ENCODE data around the gene XBP1. TPM values are rescaled to one million over a fixed set of nuclear protein-coding genes. Genes with fewer than 3 reads are reported as not detected.

XBP1 gene
- total and polyA plus RNA-seq, 2 of the 8 experiments (the other 6 are each of a cell fraction or from before 2014, with no cell fraction given) = 99.8 to 131 TPM

- peaks cover 5% of the 10 kb centered on the region; the same call in 1 of the 2 replicates for H3K23me2 ChIP-seq (ENCODE audit: low read depth, low read length)
- no peak for TF ChIP-seq SIX5 (IDR thresholded peaks at IDR 0.05; ENCODE audit: low read depth, low read length)
- TF ChIP-seq CBX8 (IDR thresholded peaks at IDR 0.05; ENCODE audit: borderline replicate concordance, low read depth, low read length) = no peak
- no peak for TF ChIP-seq USF2 (IDR thresholded peaks at IDR 0.05; ENCODE audit: low read length)
- no peak for TF ChIP-seq CREB1 (IDR thresholded peaks at IDR 0.05)
- TF ChIP-seq POLR2AphosphoS5 (IDR thresholded peaks at IDR 0.05; ENCODE audit: low read depth, low read length) = no peak
- no peak for TF ChIP-seq POU5F1 (IDR thresholded peaks at IDR 0.05; ENCODE audit: low read depth, low read length)
- no peak for TF ChIP-seq CTBP2 (IDR thresholded peaks at IDR 0.05; ENCODE audit: borderline replicate concordance, insufficient read depth, insufficient read length, low read length)
- no peak for TF ChIP-seq RNF2 (IDR thresholded peaks at IDR 0.05; ENCODE audit: borderline replicate concordance, low read depth, low read length, missing control alignments, poor library complexity, severe bottlenecking)
- no peak for TF ChIP-seq SP2 (IDR thresholded peaks at IDR 0.05; ENCODE audit: low read length)
- no peak for TF ChIP-seq SAP30 (IDR thresholded peaks at IDR 0.05; ENCODE audit: insufficient read depth, insufficient replicate concordance, low read length)
- TF ChIP-seq EP300 (IDR thresholded peaks at IDR 0.05; ENCODE audit: borderline replicate concordance in 1 of 2, low read depth in 2 of 2, low read length in 2 of 2) = no peak
- no peak for TF ChIP-seq ZNF274 (IDR thresholded peaks at IDR 0.05; ENCODE audit: borderline replicate concordance, extremely low read depth, low read length)
- TF ChIP-seq YY1 (IDR thresholded peaks at IDR 0.05; ENCODE audit: low read depth, low read length) = no peak
- no peak overlapping the region for H4K5ac ChIP-seq (ENCODE audit: insufficient read length, low read depth, low read length)
- ChIA-PET CTCF (ENCODE audit: partially characterized antibody) (interaction anchor here (0.6 to 5.0 kb wide), 18 partner anchors 11 to 229 kb away, joined by 3 to 64 read pairs (median 4); no protein-coding TSS in a partner anchor), POLR2A (ENCODE audit: partially characterized antibody) (interaction anchor here (0.6 to 5.0 kb wide), 2 partner anchors 30 to 82 kb away, joined by 3 to 27 read pairs; partner anchors contain the start of gene XBP1)
- H2BK15ac ChIP-seq (ENCODE audit: low read length) = no peak overlapping the region
- H3K14ac ChIP-seq (ENCODE audit: insufficient read length) = no peak overlapping the region
- no peak overlapping the region for H3K56ac ChIP-seq (replicated peaks; ENCODE audit: insufficient read length, low read depth, low read length)
- no peak overlapping the region for H3K9ac ChIP-seq (replicated peaks in 1 of 4; ENCODE audit: extremely low read depth in 1 of 4, low read depth in 3 of 4, low read length in 3 of 4)
- no peak overlapping the region for H3K23ac ChIP-seq (ENCODE audit: insufficient read length)
- no peak overlapping the region for H4K8ac ChIP-seq (ENCODE audit: extremely low read depth, insufficient read depth, low read length)
- DNase-seq (ENCODE audit: low read depth in 1 of 2, low spot score in 2 of 2) = no peak
- no peak overlapping the region for H3K27ac ChIP-seq (ENCODE audit: low read depth, low read length)
- no peak overlapping the region for H3K18ac ChIP-seq (ENCODE audit: extremely low read depth, low read length)
- no peaks in the 10 kb centered on the region; a peak in 1 of 7 replicates for H3K4me1 ChIP-seq (replicated peaks in 1 of 4; ENCODE audit: control insufficient read depth in 3 of 4, insufficient read depth in 4 of 4, low read length in 3 of 4)
- H2BK20ac ChIP-seq (ENCODE audit: low read length) = no peak overlapping the region
- no peaks in the 10 kb centered on the region for H3K27me3 ChIP-seq (replicated peaks in 1 of 4; ENCODE audit: control insufficient read depth in 3 of 4, extremely low read depth in 1 of 4, insufficient read depth in 3 of 4, low read length in 3 of 4)
- H3K79me1 ChIP-seq (ENCODE audit: low read depth, low read length) = no peaks in the 10 kb centered on the region
- no peak overlapping the region for H3K4me2 ChIP-seq (ENCODE audit: insufficient read depth in 1 of 2, low read depth in 2 of 2, low read length in 2 of 2)
- no peaks in the 10 kb centered on the region for H4K20me1 ChIP-seq (replicated peaks in 1 of 2; ENCODE audit: control insufficient read depth in 1 of 2, insufficient read depth in 2 of 2, low read length in 2 of 2)
- FAIRE-seq = no peak
- H2BK120ac ChIP-seq (replicated peaks; ENCODE audit: low read depth, low read length) = no peak overlapping the region
- no peak overlapping the region for H4K91ac ChIP-seq (replicated peaks; ENCODE audit: insufficient read length, low read length)
- no peak overlapping the region for H2BK5ac ChIP-seq (ENCODE audit: low read depth, low read length)
- H2AFZ ChIP-seq (ENCODE audit: low read length) = no peak overlapping the region
- WGBS, 2 experiments (ENCODE audit: extremely low coverage in 1 of 2, insufficient coverage in 1 of 2, insufficient read length in 1 of 2, insufficient replicate concordance in 2 of 2, low coverage in 1 of 2, low lambda C conversion rate in 2 of 2, missing lambda C conversion rate in 1 of 2) = 96% methylated on average over 3 of the region's 3 CpGs; no CpG with 5 or more reads in 1 of the 2 experiments
- no peaks in the 10 kb centered on the region for H3K9me3 ChIP-seq (ENCODE audit: insufficient read depth in 2 of 2, low read depth in 1 of 2, low read length in 1 of 2)
- H3K4me3 ChIP-seq (ENCODE audit: extremely low read depth in 1 of 4, insufficient read depth in 2 of 4, low read depth in 3 of 4, low read length in 4 of 4) = no peak overlapping the region
- H3K36me3 ChIP-seq (ENCODE audit: control insufficient read depth in 2 of 4, insufficient read depth in 4 of 4, low read length in 3 of 4) = no peaks in the 10 kb centered on the region
- no peaks in the 10 kb centered on the region for H3K79me2 ChIP-seq (ENCODE audit: control insufficient read depth in 1 of 2, insufficient read depth in 2 of 2, low read length in 2 of 2)
- no peak overlapping the region for H2AK5ac ChIP-seq (ENCODE audit: low read depth, low read length)
- no peak overlapping the region for H3K4ac ChIP-seq (replicated peaks; ENCODE audit: insufficient read length, low read depth, low read length)
- H2BK12ac ChIP-seq (ENCODE audit: low read depth, low read length) = no peak overlapping the region
Observed at GRCh38 chr22:28830441-28830840, 30.1 kb upstream of the XBP1 start.

Data from H1 (cell line).